Middle frontal gyrus (tissue), 1 donor: Measurements from ENCODE around the gene CAMKK1.
"Not testable (repeated sequence)": the region's sequence is repeated elsewhere in the genome, so short reads cannot be mapped to it uniquely, and the experiment has no call there.

Experiments
- DNase-seq: peaks from one replicate; pipeline ENCODE4 v3.0.0-alpha.2; 2015; ENCODE audit warnings: low spot score; ENCODE audit errors: extremely low spot score

Gene CAMKK1

DNA sequence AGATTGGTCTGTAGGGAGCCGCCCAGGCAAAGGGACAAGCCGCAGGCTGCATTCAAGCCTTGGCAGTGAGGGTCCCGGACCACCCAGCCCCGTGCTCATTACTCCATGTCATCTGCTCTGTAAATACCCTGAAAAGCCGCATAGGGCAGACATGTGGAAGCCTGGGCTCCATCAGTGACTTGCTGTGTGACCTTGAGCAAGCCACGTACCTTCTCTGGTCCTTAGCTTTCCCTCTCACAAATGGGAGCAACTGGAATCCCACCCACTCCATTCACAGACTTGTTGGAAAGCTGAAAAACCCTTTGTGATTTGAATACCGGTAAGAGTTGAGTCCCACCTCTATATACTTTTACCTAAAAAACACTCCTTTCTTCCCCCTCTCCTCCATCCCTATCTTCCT lies 11.9 kb downstream of the CAMKK1 start:
- DNase-seq = no peak

DNA sequence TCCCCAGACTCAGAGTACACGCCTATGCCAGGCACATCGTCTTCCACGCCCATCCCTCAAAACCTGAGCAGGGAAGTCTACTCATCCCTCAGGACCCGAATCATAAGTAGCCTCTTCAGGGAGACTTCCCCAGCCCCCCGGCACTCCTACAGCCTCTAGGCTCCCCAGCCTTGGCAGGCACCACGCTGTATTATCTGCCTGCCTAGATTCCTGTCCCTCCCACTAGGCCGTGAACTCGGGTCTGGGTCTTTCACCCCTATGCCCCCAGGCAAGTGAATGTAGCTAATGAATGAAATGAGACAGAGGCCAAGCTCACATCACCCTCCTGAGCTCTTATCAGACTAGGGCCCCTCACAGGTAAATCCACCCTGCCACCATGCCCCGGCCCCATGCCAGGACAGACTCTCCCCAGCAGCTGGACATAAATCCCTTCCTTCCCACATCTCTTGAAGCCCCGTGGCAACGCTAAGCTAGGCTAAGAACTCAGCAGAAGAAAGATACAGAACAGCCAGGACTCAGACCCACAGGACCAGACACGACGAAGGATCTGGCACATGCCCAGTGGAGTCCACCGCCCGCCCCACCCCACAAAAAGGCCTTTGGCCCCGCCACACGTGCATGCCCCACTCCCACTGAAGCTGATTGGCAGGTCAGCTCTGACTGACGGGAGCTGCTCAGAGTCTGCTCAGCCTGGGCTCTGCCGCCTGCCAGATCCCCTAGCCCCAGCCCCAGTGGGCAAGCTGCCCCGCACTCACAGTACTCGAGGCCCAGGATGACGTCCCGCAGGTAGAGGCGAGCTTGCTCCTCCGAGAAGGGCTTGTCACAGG lies 13.0 kb downstream of the CAMKK1 start:
- DNase-seq = no peak

DNA sequence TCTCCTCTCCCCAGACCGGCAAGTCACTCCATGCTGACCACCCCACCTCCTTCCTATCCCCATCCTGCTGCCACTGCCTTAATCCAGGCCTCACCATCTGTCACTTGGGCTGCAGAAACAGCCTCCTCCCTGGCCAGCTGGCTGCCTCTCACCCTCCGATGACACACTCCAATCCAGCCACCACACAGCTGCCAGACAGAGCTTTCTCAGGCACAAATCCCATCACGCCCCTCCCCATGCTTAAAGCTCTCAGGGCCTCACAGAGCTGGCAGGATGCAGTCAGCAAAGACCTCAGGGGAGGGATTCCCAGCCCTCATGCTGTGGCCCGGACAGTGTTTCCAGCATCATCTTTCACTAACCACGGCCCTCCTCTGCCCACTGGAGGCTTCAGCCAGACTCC lies 13.7 kb downstream of the CAMKK1 start:
- DNase-seq = no peak

GRCh38 chr17:3877220-3877619 lies 15.6 kb downstream of the CAMKK1 start:
- DNase-seq = no peak

GRCh38 chr17:3875317-3875716 lies 17.5 kb downstream of the CAMKK1 start:
- no peak for DNase-seq

- DNase-seq = no peak
Observed at GRCh38 chr17:3873862-3874261, 19.0 kb downstream of the CAMKK1 start.

- no peak for DNase-seq
Observed at GRCh38 chr17:3870871-3871306, 22.0 kb downstream of the CAMKK1 start.

GRCh38 chr17:3867606-3868005 lies 25.2 kb downstream of the CAMKK1 start:
- DNase-seq = no peak

DNA sequence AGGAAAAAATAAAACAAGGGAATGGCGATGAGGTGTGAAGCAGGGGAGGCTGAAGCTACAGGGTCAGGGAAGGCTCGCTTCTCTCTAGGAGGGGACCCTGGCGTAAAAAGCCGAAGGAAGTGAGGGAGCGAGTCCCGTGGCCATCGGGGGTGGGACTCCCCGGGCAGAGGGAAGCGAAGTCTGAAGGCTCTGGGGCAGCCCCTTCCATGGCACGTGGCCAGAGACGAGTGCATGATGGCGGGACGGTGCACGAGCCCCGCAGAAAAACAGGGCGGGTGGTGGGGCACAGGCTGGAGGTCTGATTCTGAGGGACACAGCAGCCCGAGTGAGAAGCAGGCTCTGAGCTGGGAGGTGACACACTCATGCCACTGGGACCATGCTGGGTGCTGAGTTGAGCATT lies 25.7 kb downstream of the CAMKK1 start:
- no peak for DNase-seq

DNA sequence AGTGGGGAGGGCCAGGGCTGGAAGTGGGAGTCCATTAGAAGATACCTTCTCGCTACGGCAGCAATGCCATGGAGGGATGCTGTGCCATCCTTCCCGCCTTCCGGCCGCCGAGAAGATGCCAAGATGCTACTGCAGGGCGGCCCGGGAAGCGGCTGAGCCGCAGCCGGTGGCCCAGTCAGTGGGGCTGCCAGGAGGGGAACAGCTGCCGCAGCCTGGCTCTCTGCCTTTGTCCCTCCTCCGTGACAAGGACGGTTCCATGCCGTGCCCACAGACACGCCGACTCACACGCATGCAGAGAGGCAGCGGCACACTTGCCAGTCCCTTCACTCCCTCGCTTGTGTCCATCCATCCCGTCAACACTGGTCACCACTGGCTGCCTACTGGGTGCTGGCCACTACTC lies 26.6 kb downstream of the CAMKK1 start:
- DNase-seq = peak; percentile 29

DNA sequence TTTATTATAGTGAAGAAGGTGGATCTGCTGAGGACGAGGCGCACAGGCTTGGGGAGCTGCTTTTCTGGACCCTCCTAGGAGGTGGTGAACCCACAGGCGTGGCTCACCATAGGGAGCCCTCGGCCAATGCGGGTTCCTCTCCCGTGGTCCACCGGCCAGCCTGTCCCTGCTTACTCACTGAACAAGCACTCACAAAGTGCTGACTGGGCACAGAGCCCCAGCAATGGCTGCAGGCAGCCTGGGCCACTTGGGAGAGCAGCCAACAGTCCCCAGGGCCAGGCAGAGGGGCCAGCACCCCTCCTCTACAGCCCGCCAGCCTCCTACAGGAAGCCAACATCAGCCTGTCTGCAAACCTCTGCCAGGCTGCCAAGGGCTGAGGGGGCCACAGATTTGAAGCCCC lies 27.7 kb downstream of the CAMKK1 start:
- DNase-seq = no peak

- DNase-seq = no peak
Observed at GRCh38 chr17:3864534-3864933, 28.3 kb downstream of the CAMKK1 start.

DNA sequence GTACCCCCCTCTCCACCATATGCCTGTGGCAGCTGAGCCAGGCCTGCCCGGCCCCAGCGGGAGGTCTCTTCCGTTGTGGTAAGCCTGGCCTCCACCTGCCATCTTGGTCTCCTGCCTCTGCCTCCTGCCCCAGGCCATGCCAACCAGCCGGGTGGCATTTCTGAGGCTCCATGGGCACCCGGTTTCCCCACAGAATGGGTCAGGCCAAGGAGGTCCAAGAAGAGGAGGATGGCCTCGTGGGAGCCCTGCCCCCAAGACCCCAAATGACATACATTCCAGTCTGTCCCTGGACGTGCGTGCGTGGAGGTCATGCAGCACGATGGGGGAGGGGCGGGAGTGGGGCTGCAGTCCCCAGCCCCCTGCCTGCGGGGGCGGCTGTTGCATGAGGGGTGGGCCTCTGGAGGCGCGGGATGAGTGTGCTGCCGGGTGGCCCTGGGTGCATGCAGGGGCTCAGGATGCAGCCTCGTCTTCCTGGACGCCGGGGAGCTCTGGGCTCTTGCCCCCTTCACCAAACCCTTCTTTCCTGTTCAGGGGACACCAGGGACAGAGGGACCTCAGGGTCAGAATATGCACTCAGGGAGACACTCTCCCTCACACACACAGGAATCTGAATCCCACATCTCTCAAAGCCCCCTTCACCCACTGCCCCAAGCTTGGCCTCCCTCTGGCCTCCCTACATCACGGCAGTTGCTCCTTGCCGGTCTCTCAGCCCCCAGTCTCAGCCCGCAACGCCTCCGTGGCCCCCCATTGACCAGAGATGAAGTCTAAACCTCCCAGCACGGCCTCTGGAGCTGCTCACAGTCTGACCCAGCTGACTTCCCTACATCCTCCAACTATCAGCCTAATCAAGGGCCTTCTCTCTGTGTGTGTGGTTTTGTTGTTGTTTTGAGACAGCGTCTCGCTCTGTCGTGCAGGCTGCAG lies 30.8 kb downstream of the CAMKK1 start:
- no peak for DNase-seq

GRCh38 chr17:3860939-3861700 lies 31.7 kb downstream of the CAMKK1 start:
- no peak for DNase-seq

DNA sequence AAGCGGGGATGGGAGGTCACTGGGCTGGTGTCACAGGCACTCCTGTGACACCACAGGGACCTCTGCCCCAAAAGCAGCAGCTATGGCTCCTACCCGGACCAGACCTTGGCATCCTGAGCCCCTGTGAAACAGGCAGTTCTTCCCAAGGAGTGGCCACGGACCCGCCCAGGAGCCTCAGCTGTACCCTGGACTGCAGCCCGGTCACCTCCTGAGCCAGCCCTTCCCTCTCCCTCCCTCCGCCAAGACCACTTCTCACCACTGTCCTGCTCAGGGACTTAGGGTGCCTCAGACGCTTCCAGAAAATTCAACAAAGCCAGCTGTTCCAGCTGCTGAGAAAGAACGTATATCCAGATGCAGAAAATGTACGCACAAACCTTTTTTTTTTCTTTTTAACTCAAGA lies 32.9 kb downstream of the CAMKK1 start:
- no peak for DNase-seq

GRCh38 chr17:3857261-3858105 lies 35.4 kb downstream of the CAMKK1 start:
- DNase-seq = no peak

DNA sequence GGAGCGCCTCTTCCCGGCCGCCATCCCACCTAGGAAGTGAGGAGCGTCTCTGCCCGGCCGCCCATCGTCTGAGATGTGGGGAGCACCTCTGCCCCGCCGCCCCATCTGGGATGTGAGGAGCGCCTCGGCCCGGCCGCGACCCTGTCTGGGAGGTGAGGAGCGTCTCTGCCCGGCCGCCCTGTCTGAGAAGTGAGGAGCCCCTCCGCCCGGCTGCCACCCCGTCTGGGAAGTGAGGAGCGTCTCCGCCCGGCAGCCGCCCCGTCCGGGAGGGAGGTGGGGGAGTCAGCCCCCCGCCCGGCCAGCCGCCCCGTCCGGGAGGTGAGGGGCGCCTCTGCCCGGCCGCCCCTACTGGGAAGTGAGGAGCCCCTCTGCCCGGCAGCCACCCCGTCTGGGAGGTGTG lies 38.6 kb downstream of the CAMKK1 start:
- DNase-seq = not testable (repeated sequence)

DNA sequence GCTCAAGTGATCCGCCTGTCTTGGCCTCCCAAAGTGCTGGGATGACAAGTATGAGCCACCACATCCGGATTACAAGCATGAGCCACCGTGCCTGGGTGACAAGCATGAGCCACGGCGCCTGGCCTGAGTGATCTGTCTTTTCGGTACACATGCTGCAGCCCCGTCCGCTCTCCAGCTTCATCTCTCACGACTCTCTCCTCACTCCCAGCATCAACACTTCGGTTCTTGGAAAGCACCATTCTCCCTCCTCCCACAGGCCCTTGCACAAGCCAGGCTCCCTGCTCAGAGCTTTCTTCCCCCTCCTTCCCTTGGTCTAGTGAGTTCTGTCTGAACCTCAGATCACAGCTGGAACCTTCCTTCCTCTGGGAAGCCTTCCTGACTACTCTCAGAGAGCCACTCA lies 40.3 kb downstream of the CAMKK1 start:
- DNase-seq = no peak

DNA sequence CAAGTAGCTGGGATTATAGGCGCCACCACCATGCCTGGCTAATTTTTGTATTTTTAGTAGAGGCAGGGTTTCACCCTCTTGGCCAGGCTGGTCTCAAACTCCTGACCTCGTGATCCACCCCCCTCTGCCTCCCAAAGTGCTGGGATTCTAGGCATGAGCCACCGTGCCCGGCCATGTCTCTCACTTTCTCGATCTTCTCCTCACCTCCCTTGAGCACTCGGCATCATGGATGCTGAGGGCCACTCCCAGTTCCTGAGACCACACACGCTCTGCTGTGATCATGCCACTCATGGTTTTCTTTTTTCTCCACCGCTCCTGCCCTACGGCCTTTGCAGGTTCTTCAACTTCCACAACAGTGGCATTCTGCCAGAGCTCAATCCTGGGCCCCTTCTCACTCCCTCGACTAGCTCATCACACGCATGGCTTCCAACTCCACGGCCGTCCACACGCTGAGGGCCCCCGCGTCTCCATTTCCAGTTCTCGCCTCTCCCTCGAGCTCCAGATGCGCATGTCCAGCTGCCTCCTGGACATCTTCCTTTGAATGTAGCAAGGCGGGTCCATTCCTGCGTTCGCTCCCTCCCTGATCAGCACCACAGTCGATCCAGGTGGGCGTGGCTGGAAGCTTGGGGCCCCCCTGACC lies 41.3 kb downstream of the CAMKK1 start:
- DNase-seq = no peak

- no peak for DNase-seq
Observed at GRCh38 chr17:3848229-3848835, 44.5 kb downstream of the CAMKK1 start.
